ENCODE data around the gene CD207.

DNA sequence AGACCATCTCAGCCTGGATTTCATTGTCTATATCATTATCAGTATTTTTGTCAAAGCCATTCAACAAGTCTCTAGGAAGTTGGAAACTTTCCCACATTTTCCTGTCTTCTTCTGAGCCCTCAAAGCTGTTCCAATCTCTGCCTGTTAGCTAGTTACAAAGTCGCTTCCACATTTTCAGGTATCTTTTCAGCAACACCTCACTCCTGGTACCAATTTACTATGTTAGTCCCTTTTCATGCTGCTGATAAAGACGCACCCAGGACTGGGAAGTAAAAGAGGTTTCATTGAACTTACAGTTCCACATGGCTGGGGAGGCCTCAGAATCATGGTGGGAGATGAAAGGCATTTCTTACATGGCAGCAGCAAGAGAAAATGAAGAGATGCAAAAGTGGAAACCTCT is 35.9 kb downstream of the CD207 start:
- TF ChIP-seq, protein P1, sequence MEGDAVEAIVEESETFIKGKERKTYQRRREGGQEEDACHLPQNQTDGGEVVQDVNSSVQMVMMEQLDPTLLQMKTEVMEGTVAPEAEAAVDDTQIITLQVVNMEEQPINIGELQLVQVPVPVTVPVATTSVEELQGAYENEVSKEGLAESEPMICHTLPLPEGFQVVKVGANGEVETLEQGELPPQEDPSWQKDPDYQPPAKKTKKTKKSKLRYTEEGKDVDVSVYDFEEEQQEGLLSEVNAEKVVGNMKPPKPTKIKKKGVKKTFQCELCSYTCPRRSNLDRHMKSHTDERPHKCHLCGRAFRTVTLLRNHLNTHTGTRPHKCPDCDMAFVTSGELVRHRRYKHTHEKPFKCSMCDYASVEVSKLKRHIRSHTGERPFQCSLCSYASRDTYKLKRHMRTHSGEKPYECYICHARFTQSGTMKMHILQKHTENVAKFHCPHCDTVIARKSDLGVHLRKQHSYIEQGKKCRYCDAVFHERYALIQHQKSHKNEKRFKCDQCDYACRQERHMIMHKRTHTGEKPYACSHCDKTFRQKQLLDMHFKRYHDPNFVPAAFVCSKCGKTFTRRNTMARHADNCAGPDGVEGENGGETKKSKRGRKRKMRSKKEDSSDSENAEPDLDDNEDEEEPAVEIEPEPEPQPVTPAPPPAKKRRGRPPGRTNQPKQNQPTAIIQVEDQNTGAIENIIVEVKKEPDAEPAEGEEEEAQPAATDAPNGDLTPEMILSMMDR (IDR thresholded peaks at IDR 0.05): no peak
- TF ChIP-seq POLR2A (IDR thresholded peaks at IDR 0.05): no peak
